Kidney epithelial cell (primary cell): Measurements from ENCODE around the gene RPS28. TPM values are rescaled to one million over a fixed set of nuclear protein-coding genes. Genes with fewer than 3 reads are reported as not detected.

Source experiments
- DNase-seq: peaks from one replicate; pipeline ENCODE4 v3.0.0-alpha.2; 2010; ENCODE audit warnings: low read depth
- H3K27me3 ChIP-seq: 2 replicates; pipeline ENCODE4 v1.6.0; 2011; ENCODE audit warnings: low read length; ENCODE audit not compliant: control insufficient read depth, insufficient read depth
- H3K36me3 ChIP-seq: 2 replicates; pipeline ENCODE4 v1.5.1; 2011; ENCODE audit warnings: low read length; ENCODE audit not compliant: control insufficient read depth, insufficient read depth
- H3K4me3 ChIP-seq: 2 replicates; pipeline ENCODE4 v1.5.1; 2011; ENCODE audit warnings: low read depth, mild to moderate bottlenecking, control low read depth, low read length
- total RNA-seq: library from RNA; depleted of rRNA; stranded (reverse); fragments of >200 nt; gene quantifications from 2 replicates; pipeline ENCODE4 v1.2.3, GENCODE V29; 2015
- TF ChIP-seq, protein P1 (sequence below): IDR thresholded peaks from 2 replicates; pipeline ENCODE4 v1.5.1; 2011; ENCODE audit warnings: mild to moderate bottlenecking, moderate library complexity, low read length, control low read depth, inconsistent platforms; ENCODE audit not compliant: insufficient read depth, poor library complexity, severe bottlenecking

RPS28 gene
- total RNA-seq, 1 donor from 2014 or later, result 298 TPM

DNA sequence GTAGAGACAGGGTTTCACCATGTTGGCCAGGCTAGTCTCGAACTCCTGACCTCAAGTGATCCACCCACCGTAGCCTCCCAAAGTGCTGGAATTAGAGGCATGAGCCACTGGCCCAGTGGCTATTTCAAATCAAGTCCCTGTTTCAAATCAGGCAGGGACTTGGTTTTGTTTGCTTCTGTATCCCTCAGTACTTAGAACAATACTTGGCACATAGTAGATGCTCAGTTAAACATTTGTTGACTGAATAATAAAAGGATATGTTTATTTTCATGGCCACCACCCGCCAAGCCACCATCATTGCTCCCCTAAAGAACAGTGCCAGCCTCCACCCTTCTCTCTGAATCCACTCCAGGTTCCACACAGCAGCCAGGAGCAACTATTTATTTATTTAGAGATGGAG lies 4.2 kb downstream of the RPS28 start:
- TF ChIP-seq, protein P1, sequence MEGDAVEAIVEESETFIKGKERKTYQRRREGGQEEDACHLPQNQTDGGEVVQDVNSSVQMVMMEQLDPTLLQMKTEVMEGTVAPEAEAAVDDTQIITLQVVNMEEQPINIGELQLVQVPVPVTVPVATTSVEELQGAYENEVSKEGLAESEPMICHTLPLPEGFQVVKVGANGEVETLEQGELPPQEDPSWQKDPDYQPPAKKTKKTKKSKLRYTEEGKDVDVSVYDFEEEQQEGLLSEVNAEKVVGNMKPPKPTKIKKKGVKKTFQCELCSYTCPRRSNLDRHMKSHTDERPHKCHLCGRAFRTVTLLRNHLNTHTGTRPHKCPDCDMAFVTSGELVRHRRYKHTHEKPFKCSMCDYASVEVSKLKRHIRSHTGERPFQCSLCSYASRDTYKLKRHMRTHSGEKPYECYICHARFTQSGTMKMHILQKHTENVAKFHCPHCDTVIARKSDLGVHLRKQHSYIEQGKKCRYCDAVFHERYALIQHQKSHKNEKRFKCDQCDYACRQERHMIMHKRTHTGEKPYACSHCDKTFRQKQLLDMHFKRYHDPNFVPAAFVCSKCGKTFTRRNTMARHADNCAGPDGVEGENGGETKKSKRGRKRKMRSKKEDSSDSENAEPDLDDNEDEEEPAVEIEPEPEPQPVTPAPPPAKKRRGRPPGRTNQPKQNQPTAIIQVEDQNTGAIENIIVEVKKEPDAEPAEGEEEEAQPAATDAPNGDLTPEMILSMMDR, result no peak
- H3K4me3 ChIP-seq, result no peak overlapping the region

DNA sequence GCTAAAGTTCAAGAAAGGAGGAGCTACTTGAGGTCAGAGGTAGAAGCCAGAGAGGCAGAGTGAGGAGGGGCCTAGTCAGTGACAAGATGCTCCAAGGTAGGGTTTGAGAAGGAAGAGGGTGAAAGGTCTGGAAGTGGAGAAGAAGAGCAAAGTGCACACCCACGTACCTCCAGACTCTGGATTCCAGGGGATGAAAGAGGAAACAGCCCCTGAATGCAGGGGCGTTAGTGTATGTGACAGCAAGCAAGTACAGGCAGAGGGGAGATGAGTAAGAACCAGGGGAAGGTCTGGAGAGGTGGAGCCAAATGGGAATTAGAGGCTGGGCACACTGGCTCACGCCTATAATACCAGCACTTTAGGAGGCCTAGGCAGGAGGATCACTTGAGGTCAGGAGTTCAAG lies 8.7 kb downstream of the RPS28 start:
- H3K4me3 ChIP-seq, result no peak overlapping the region
- TF ChIP-seq, protein P1, result no peak
- no peak for DNase-seq
- H3K36me3 ChIP-seq, result no peaks in the 10 kb centered on the region
- H3K27me3 ChIP-seq, result peaks cover 25% of the 10 kb centered on the region

More for the DNA sequence above, 4.2 kb downstream of the RPS28 start:
- Histone ChIP-seq H3K27me3 (peaks cover 4% of the 10 kb centered on the region), H3K36me3 (no peaks in the 10 kb centered on the region)
- no peak for DNase-seq

DNA sequence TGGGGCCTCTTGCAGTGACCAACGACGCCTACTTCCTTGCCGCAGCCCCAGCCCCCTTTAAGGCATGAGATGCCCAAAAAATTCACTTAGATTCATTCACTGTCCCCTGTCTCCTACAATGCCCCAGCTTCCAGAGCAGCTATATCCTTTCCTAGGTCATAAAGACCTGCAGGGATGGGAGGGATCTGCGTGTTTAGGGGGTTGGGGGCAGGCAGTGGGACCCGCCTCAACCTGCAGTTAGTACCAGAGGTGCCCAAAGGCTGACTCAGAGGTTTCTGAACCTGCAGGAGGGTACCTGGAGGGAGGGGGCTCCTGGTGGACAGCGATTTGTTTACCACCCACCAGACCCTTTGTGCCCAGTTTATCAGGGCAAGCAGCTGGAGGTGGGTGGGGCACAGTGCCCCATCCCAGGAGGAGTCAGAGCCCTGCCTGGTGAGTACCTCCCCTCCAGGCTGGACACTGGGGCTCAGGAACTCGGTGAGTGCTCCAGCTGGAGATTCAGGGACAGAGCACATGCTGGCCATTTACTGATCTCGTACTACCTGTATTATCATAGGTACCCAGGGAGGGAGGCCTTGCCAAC lies 10.1 kb downstream of the RPS28 start:
- Histone ChIP-seq H3K27me3 (peaks cover 35% of the 10 kb centered on the region), H3K4me3 (no peak overlapping the region), H3K36me3 (no peaks in the 10 kb centered on the region)
- no peak for DNase-seq
- TF ChIP-seq, protein P1, result no peak

DNA sequence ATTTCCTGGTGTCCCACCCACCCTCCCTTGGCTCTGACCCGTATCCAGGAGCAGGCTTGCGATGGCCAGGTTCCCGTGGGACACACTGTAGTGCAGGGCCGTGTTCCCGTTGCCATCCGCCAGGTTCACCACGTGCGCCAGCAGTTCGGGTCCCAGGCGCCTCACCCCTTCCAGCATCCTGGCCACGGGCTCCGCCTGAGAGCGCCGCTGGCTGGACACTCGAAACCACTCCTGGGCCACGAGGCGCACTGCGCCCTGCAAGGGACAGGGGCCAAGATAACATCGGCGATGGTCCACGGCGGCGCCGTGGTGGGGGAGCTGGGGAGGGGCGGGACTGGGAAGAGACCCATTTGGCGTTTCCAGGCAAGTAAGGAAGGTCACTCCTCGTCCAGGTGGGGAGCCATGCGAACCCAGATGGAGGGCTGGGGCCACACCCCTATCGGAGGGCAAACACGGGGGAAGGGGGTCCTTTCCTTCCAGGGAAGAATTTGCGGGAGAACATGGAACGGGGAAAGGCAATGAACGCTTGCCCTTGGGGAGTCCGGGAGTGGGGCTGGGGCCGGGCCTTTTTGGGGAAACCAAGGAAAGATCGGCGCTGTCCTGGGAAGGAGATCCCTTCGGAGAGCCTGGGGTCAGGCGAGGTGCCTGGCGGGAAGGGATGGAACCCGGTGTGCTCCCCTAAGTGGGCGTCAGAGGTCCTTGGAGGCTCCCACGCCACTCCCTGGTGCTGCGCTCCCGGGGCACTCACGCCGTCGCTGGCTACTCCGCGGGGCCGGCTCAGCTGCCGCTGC lies 11.9 kb downstream of the RPS28 start:
- Histone ChIP-seq H3K4me3 (no peak overlapping the region), H3K36me3 (no peaks in the 10 kb centered on the region), H3K27me3 (peaks cover 34% of the 10 kb centered on the region)
- TF ChIP-seq, protein P1, result no peak
- DNase-seq, result no peak

DNA sequence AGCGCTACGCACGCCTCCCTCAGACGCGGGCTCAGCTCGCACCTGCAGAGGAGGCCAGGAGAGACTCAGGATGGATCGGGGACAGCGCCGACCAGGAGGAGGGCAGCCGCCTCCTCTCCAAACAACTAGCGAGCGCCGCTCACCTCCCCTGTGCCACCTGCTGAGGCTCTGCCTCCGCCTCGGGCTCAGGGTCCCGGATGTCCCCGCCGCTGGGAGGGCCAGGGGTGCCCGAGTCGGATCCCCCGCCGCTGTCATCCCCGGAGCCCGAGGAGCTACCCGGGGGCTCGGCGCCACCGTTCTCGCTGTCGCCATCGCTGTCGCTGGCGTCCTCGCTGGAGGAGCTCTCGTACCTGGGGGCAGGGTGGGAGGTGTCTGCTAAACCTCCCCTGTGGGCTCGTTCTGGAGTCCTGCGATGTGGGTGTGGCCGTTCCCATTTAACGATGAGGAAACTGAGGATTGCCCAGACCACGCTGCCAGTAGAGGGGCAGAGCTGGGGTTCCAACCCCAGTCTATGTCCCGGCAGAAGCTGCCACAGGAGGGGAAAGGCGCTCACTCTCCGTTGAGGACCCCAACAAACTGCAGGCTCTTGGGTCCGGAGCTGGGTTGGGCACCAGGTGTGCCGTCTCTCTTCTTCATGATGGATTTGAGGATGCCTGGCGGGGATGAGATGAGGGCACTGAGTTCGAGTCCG lies 12.6 kb downstream of the RPS28 start:
- H3K4me3 ChIP-seq, result no peak overlapping the region

More for the DNA sequence above, 12.6 kb downstream of the RPS28 start:
- Histone ChIP-seq H3K27me3 (peaks cover 31% of the 10 kb centered on the region), H3K36me3 (no peaks in the 10 kb centered on the region)
- no peak for DNase-seq
- TF ChIP-seq, protein P1, result no peak
